KMS-11 (cell line): ENCODE measurements around the gene CCDC127.
"Not testable (repeated sequence)": the region's sequence is repeated elsewhere in the genome, so short reads cannot be mapped to it uniquely, and the experiment has no call there.

Source experiments
- H2AFZ ChIP-seq: fragments of 200-600 bp; sonication (generic); 2 replicates; pipeline ENCODE4 v1.6.1; 2016; ENCODE audit warnings: antibody characterized with exemption, mixed run types, low read depth
- H3K27ac ChIP-seq: fragments of 200-600 bp; sonication (generic); 2 replicates; pipeline ENCODE4 v1.6.1; 2016; ENCODE audit warnings: mild to moderate bottlenecking, mixed run types
- H3K27me3 ChIP-seq: fragments of 200-600 bp; sonication (generic); 2 replicates; pipeline ENCODE4 v1.6.1; 2017; ENCODE audit warnings: mild to moderate bottlenecking, low read depth, mixed run types, moderate library complexity; ENCODE audit not compliant: insufficient read depth
- H3K36me3 ChIP-seq: fragments of 200-600 bp; sonication (generic); 2 replicates; pipeline ENCODE4 v1.6.1; 2017; ENCODE audit warnings: mild to moderate bottlenecking, mixed run types; ENCODE audit not compliant: insufficient read depth
- H3K4me1 ChIP-seq: fragments of 200-600 bp; sonication (generic); 2 replicates; pipeline ENCODE4 v1.6.1; 2016; ENCODE audit warnings: mild to moderate bottlenecking, low read depth, mixed run types; ENCODE audit not compliant: poor library complexity, severe bottlenecking
- H3K4me2 ChIP-seq: fragments of 200-600 bp; sonication (generic); 2 replicates; pipeline ENCODE4 v1.7.0; 2016; ENCODE audit warnings: mild to moderate bottlenecking, mixed run types
- H3K4me3 ChIP-seq: fragments of 200-600 bp; sonication (generic); IDR thresholded peaks from 2 replicates; pipeline ENCODE4 v1.6.1; 2017; ENCODE audit warnings: low read depth, low read length, mixed read lengths; ENCODE audit not compliant: insufficient read depth
- H3K79me2 ChIP-seq: fragments of 200-600 bp; sonication (generic); 2 replicates; pipeline ENCODE4 v1.6.1; 2016; ENCODE audit warnings: low read depth, mixed run types; ENCODE audit not compliant: insufficient read depth
- H3K9ac ChIP-seq: fragments of 200-600 bp; sonication (generic); 2 replicates; pipeline ENCODE4 v1.6.1; 2016; ENCODE audit warnings: mild to moderate bottlenecking, mixed run types
- H4K20me1 ChIP-seq: fragments of 200-600 bp; sonication (generic); 2 replicates; pipeline ENCODE4 v1.6.1; 2016; ENCODE audit warnings: mild to moderate bottlenecking, mixed run types; ENCODE audit not compliant: insufficient read depth
- TF ChIP-seq, protein P1 (sequence below): fragments of 200-600 bp; sonication (generic); conservative IDR thresholded peaks from 2 replicates; pipeline ENCODE4 v1.6.1; 2017; ENCODE audit warnings: low read depth, mild to moderate bottlenecking, antibody characterized with exemption, low read length, moderate library complexity, mixed read lengths

The CCDC127 gene

DNA sequence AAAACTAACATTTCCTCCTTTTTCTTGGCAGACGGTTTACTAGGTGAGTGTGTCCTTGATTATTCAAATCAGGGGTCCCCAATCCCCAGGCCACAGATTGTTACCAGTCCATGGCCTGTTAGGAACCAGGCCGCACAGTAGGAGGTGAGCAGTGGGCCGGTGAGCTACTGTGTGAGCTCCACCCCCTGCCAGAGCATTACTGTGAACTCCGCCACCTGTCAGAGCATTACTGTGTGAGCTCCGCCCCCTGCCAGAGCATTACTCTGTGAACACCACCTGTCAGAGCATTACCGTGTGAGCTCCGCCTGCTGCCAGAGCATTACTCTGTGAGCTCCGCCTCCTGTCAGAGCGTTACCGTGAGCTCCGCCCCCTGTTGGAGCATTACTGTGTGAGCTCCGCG lies 39.2 kb upstream of the CCDC127 start:
- H3K27ac ChIP-seq, result no peak overlapping the region
- H3K9ac ChIP-seq, result no peak overlapping the region
- no peaks in the 10 kb centered on the region for H3K27me3 ChIP-seq
- no peak overlapping the region for H3K4me2 ChIP-seq
- H2AFZ ChIP-seq, result no peak overlapping the region
- TF ChIP-seq, protein P1, sequence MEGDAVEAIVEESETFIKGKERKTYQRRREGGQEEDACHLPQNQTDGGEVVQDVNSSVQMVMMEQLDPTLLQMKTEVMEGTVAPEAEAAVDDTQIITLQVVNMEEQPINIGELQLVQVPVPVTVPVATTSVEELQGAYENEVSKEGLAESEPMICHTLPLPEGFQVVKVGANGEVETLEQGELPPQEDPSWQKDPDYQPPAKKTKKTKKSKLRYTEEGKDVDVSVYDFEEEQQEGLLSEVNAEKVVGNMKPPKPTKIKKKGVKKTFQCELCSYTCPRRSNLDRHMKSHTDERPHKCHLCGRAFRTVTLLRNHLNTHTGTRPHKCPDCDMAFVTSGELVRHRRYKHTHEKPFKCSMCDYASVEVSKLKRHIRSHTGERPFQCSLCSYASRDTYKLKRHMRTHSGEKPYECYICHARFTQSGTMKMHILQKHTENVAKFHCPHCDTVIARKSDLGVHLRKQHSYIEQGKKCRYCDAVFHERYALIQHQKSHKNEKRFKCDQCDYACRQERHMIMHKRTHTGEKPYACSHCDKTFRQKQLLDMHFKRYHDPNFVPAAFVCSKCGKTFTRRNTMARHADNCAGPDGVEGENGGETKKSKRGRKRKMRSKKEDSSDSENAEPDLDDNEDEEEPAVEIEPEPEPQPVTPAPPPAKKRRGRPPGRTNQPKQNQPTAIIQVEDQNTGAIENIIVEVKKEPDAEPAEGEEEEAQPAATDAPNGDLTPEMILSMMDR, result no peak
- no peak overlapping the region for H3K4me3 ChIP-seq
- H4K20me1 ChIP-seq, result no peaks in the 10 kb centered on the region
- no peaks in the 10 kb centered on the region for H3K4me1 ChIP-seq
- H3K79me2 ChIP-seq, result no peaks in the 10 kb centered on the region
- H3K36me3 ChIP-seq, result peaks cover 25% of the 10 kb centered on the region; the same call in 1 of the 2 replicates

DNA sequence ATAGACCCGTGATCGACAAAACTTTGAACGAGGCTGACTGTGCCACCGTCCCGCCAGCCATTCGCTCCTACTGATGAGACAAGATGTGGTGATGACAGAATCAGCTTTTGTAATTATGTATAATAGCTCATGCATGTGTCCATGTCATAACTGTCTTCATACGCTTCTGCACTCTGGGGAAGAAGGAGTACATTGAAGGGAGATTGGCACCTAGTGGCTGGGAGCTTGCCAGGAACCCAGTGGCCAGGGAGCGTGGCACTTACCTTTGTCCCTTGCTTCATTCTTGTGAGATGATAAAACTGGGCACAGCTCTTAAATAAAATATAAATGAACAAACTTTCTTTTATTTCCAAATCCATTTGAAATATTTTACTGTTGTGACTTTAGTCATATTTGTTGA lies 38.4 kb upstream of the CCDC127 start:
- H3K36me3 ChIP-seq, result peaks cover 28% of the 10 kb centered on the region; the same call in 1 of the 2 replicates

DNA sequence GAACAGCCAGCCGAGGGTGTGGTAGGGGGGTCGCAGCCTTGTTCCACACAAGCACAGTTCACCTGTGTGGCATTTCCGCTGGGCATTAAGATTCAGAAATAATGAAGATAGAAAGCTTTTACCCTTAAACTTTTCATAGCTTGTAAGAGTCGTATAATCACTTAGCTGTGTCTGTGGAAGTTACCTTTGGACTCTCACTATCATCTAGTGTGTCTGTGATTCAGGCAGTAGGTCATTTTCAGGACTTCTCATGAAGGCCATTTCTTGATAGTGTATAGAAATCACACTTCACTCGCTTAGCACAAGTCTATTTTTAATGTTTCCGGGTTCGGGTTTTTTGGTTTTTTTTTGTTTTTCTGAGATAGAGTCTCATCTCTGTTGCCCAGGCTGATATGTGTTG lies 37.2 kb upstream of the CCDC127 start:
- not testable (repeated sequence) for H3K4me2 ChIP-seq, H4K20me1 ChIP-seq, H2AFZ ChIP-seq, H3K27me3 ChIP-seq, H3K27ac ChIP-seq, H3K4me3 ChIP-seq, H3K79me2 ChIP-seq, H3K4me1 ChIP-seq, H3K9ac ChIP-seq
- peaks cover 29% of the 10 kb centered on the region; the same call in 1 of the 2 replicates for H3K36me3 ChIP-seq

More for the DNA sequence above, 38.4 kb upstream of the CCDC127 start:
- not testable (repeated sequence) for H3K4me2 ChIP-seq, H3K9ac ChIP-seq, H3K4me3 ChIP-seq, H3K27ac ChIP-seq, H2AFZ ChIP-seq, H3K79me2 ChIP-seq, H3K4me1 ChIP-seq, H3K27me3 ChIP-seq, H4K20me1 ChIP-seq

DNA sequence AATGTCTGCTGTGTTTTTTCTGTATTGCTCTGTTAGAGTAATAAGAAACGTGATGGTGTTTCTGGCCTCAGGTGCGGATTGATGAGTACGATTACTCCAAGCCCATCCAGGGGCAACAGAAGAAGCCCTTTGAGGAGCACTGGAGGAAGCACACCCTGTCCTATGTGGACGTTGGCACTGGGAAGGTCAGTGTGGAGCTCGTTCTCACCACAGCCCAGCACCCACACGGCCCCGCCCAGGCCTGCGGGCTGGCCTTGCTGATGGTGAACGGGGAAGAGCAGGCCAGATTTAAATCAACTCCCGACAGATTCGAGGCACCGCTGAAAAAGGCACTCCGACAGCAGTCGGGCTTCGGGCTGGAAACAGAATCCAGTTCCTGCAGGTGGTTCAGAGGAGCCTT lies 36.4 kb upstream of the CCDC127 start:
- H3K4me3 ChIP-seq, H3K27me3 ChIP-seq, H3K4me2 ChIP-seq, H2AFZ ChIP-seq, H3K4me1 ChIP-seq, H3K9ac ChIP-seq, H3K79me2 ChIP-seq, H3K27ac ChIP-seq, H4K20me1 ChIP-seq: not testable (repeated sequence)
- peaks cover 29% of the 10 kb centered on the region; the same call in 1 of the 2 replicates for H3K36me3 ChIP-seq

DNA sequence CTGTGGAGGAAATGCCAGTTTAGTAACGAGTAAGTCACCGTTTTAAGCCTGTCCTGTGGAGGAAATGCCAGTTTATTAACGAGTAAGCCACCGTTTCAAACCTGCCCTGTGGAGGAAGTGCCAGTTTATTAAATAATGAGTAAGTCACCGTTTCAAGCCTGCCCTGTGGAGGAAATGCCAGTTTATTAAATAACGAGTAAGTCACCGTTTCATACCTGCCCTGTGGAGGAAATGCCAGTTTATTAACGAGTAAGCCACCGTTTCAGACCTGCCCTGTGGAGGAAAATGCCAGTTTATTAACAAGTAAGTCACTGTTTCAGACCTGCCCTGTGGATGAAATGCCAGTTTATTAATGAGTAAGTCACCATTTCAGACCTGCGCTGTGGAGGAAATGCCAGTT lies 34.6 kb upstream of the CCDC127 start:
- Histone ChIP-seq H3K27me3 (no peaks in the 10 kb centered on the region), H3K4me3 (no peak overlapping the region), H3K4me1 (no peaks in the 10 kb centered on the region), H3K9ac (no peak overlapping the region), H3K36me3 (peaks cover 47% of the 10 kb centered on the region; the same call in 1 of the 2 replicates), H3K27ac (no peak overlapping the region), H3K79me2 (no peaks in the 10 kb centered on the region), H3K4me2 (no peak overlapping the region), H4K20me1 (no peaks in the 10 kb centered on the region), H2AFZ (no peak overlapping the region)
- TF ChIP-seq, protein P1, result no peak

DNA sequence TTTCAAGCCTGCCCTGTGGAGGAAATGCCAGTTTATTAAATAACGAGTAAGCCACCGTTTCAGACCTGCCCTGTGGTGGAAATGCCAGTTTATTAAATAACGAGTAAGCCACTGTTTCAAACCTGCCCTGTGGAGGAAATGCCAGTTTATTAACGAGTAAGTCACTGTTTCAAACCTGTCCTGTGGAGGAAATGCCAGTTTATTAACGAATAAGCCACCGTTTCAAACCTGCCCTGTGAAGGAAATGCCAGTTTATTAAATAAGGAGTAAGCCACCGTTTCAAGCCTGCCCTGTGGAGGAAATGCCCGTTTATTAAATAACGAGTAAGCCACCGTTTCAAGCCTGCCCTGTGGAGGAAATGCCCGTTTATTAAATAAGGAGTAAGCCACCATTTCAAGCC lies 34.0 kb upstream of the CCDC127 start:
- H3K4me1 ChIP-seq, H2AFZ ChIP-seq, H3K79me2 ChIP-seq, H3K4me3 ChIP-seq, H3K27ac ChIP-seq, H3K9ac ChIP-seq, H3K4me2 ChIP-seq, H3K27me3 ChIP-seq, H4K20me1 ChIP-seq: not testable (repeated sequence)
- peaks cover 42% of the 10 kb centered on the region; the same call in 1 of the 2 replicates for H3K36me3 ChIP-seq

DNA sequence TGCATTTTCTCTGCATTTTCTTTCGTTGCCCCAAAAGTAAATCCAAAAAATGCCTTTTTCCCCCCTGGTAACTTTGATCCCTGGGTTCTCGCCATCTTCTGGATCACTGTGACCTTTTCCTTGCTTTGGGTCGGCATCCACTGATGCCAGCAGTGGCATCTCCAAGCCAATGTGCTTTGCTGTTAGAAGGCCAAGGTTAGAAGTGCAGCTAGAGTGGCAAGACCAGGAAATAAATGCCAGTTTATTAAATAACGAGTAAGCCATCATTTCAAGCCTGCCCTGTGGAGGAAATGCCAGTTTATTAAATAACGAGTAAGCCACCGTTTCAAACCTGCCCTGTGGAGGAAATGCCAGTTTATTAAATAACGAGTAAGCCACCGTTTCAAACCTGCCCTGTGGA lies 33.6 kb upstream of the CCDC127 start:
- not testable (repeated sequence) for H3K9ac ChIP-seq, H3K27ac ChIP-seq
- H3K36me3 ChIP-seq, result peaks cover 38% of the 10 kb centered on the region; the same call in 1 of the 2 replicates

DNA sequence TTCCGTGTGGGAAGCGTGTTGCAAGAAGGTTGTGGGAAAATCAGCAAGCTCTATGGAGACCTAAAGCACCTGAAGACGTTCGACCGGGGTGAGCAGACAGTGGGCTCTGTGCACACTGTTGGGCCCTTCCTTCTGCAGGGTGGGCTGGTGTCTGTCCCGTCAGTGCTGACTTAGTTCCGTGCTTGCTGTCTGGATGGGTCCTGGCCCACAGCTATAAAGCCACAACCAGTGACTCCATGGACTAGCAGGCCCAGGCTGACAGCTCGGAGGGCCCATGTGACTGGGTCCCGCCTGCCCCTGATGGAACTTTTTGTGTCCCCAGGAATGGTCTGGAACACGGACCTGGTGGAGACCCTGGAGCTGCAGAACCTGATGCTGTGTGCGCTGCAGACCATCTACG lies 33.1 kb upstream of the CCDC127 start:
- peaks cover 34% of the 10 kb centered on the region; the same call in 1 of the 2 replicates for H3K36me3 ChIP-seq
- H3K79me2 ChIP-seq, result not testable (repeated sequence)

More for the DNA sequence above, 33.6 kb upstream of the CCDC127 start:
- H3K27me3 ChIP-seq, H4K20me1 ChIP-seq, H3K79me2 ChIP-seq, H3K4me2 ChIP-seq, H3K4me3 ChIP-seq, H3K4me1 ChIP-seq, H2AFZ ChIP-seq: not testable (repeated sequence)

DNA sequence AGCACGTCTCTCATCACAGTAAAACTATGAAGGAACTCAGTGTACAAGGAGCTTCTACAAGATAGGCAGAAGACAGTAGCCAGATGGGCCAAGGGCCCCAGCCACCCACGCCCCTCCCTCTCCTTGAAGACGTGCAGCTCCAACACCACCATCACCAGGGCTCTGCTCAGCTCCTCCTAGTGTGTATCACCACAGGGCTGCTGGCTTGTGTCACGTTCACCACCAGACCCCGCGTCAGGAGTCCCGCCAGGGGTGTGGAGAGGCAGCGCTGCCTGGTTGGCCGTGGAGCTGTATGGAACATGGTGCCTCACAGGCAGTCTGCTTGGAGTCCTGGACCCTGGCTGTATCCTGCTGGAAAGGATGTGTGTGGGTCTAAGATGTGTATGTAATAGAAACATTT lies 32.4 kb upstream of the CCDC127 start:
- H4K20me1 ChIP-seq, H3K4me1 ChIP-seq, H3K4me3 ChIP-seq, H2AFZ ChIP-seq, H3K9ac ChIP-seq, H3K79me2 ChIP-seq, H3K27me3 ChIP-seq, H3K4me2 ChIP-seq, H3K27ac ChIP-seq: not testable (repeated sequence)
- peaks cover 28% of the 10 kb centered on the region; the same call in 1 of the 2 replicates for H3K36me3 ChIP-seq

More for the DNA sequence above, 33.1 kb upstream of the CCDC127 start:
- H2AFZ ChIP-seq, H3K4me1 ChIP-seq, H3K4me3 ChIP-seq, H3K27ac ChIP-seq, H4K20me1 ChIP-seq, H3K4me2 ChIP-seq, H3K9ac ChIP-seq, H3K27me3 ChIP-seq: not testable (repeated sequence)
